ENCODE data around the gene AP1S2. TPM values are rescaled to one million over a fixed set of nuclear protein-coding genes. Genes with fewer than 3 reads are reported as not detected.

AP1S2 gene
- polyA plus RNA-seq, 1 donor (not counting 4 experiments of a cell fraction or from before 2014, with no cell fraction given), result 15.0 TPM

DNA sequence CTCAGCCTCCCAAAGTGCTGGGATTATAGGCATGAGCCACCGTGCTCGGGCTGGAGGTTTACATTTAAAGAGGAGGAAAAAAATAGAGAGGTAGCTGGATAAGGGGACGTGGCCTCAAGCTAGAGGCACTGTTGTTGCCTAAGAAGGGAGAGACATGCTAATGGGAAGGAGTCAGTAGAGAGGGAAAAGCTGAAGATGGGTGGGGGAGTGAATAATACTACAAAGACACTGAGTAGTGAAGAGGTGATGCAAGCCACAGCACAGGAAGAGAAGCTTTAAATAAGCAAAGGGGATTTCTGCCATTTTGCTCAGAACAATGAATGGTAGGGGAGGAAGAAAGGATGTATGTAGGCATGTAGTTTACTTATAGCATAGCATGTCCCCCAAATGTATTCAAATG lies 11.5 kb upstream of the AP1S2 start:
- Histone ChIP-seq H3K79me2 (ENCODE audit: control insufficient read depth, insufficient read depth, low read length) (no peaks in the 10 kb centered on the region), H3K9me1 (ENCODE audit: control insufficient read depth, extremely low read depth, insufficient read depth, low read length) (no peaks in the 10 kb centered on the region), H4K20me1 (ENCODE audit: control insufficient read depth, extremely low read depth, insufficient read depth, low read length) (no peaks in the 10 kb centered on the region), H2AFZ (ENCODE audit: control insufficient read depth, low read length) (no peak overlapping the region), H3K27me3 (ENCODE audit: control insufficient read depth, extremely low read depth, insufficient read depth, low read length) (peaks cover 5% of the 10 kb centered on the region), H3K9me3 (ENCODE audit: control insufficient read depth, low read depth, low read length) (no peaks in the 10 kb centered on the region), H3K9ac (ENCODE audit: control insufficient read depth, extremely low read depth, insufficient read depth, low read length) (no peak overlapping the region), H3K27ac (ENCODE audit: control insufficient read depth, insufficient read depth, low read length) (no peak overlapping the region), H3K36me3 (ENCODE audit: control insufficient read depth in 2 of 2, extremely low read depth in 1 of 2, insufficient read depth in 2 of 2, low read length in 2 of 2) (no peaks in the 10 kb centered on the region), H3K4me3 (ENCODE audit: control insufficient read depth in 2 of 3, extremely low read depth in 1 of 3, insufficient read depth in 2 of 3, low read depth in 1 of 3, low read length in 3 of 3) (no peak overlapping the region), H3K4me2 (ENCODE audit: control insufficient read depth, extremely low read depth, insufficient read depth, low read depth, low read length) (no peak overlapping the region), H3K4me1 (ENCODE audit: control insufficient read depth, extremely low read depth, insufficient read depth, low read length) (no peaks in the 10 kb centered on the region)
- FAIRE-seq, result no peak
- dilution Hi-C loops (cut with MboI; ENCODE audit: extremely low pct_ligation_motif_present, low sequenced_read_pairs), result no loop called here
- TF ChIP-seq EZH2 (IDR thresholded peaks at IDR 0.05; ENCODE audit: low read length), result no peak
- TF ChIP-seq, protein P1, sequence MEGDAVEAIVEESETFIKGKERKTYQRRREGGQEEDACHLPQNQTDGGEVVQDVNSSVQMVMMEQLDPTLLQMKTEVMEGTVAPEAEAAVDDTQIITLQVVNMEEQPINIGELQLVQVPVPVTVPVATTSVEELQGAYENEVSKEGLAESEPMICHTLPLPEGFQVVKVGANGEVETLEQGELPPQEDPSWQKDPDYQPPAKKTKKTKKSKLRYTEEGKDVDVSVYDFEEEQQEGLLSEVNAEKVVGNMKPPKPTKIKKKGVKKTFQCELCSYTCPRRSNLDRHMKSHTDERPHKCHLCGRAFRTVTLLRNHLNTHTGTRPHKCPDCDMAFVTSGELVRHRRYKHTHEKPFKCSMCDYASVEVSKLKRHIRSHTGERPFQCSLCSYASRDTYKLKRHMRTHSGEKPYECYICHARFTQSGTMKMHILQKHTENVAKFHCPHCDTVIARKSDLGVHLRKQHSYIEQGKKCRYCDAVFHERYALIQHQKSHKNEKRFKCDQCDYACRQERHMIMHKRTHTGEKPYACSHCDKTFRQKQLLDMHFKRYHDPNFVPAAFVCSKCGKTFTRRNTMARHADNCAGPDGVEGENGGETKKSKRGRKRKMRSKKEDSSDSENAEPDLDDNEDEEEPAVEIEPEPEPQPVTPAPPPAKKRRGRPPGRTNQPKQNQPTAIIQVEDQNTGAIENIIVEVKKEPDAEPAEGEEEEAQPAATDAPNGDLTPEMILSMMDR (optimal IDR thresholded peaks at IDR 0.05 in 1 of 3, IDR thresholded peaks at IDR 0.05 in 1 of 3, conservative IDR thresholded peaks at IDR 0.05 in 1 of 3; ENCODE audit: extremely low read depth in 1 of 3, insufficient read depth in 2 of 3, low read length in 3 of 3), result no peak
- no peak for DNase-seq (ENCODE audit: low read depth, low spot score)

DNA sequence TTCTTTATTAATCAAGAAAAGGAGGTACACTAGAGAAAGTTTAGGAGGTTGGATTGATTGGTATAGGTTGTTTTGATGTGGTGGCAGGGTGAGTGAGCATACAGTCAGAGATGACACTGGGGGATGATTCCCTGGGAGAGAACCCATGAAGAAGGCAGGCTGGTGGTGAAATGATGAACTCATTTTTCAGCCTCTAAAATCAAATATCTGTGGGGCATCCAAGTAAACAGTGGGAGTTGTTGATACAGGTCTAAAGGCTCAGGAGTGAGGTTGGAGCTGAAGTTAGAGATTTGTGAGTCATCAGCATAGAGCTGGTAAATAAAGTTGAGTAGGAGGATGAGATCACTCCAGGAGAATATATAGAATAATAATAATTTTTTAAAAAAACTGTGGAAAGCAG lies 10.0 kb upstream of the AP1S2 start:
- dilution Hi-C loops (cut with MboI; ENCODE audit: extremely low pct_ligation_motif_present, low sequenced_read_pairs), result no loop called here
- no peaks in the 10 kb centered on the region for H3K36me3 ChIP-seq (ENCODE audit: control insufficient read depth in 2 of 2, extremely low read depth in 1 of 2, insufficient read depth in 2 of 2, low read length in 2 of 2)
- no peak overlapping the region for H3K27ac ChIP-seq (ENCODE audit: control insufficient read depth, insufficient read depth, low read length)
- H3K9me3 ChIP-seq (ENCODE audit: control insufficient read depth, low read depth, low read length), result no peaks in the 10 kb centered on the region
- H3K27me3 ChIP-seq (ENCODE audit: control insufficient read depth, extremely low read depth, insufficient read depth, low read length), result peaks cover 8% of the 10 kb centered on the region
- H3K9me1 ChIP-seq (ENCODE audit: control insufficient read depth, extremely low read depth, insufficient read depth, low read length), result no peaks in the 10 kb centered on the region
- H2AFZ ChIP-seq (ENCODE audit: control insufficient read depth, low read length), result no peak overlapping the region
- no peaks in the 10 kb centered on the region for H3K4me1 ChIP-seq (ENCODE audit: control insufficient read depth, extremely low read depth, insufficient read depth, low read length)
- H3K9ac ChIP-seq (ENCODE audit: control insufficient read depth, extremely low read depth, insufficient read depth, low read length), result no peak overlapping the region
- H3K4me3 ChIP-seq (ENCODE audit: control insufficient read depth in 2 of 3, extremely low read depth in 1 of 3, insufficient read depth in 2 of 3, low read depth in 1 of 3, low read length in 3 of 3), result no peak overlapping the region
- H4K20me1 ChIP-seq (ENCODE audit: control insufficient read depth, extremely low read depth, insufficient read depth, low read length), result no peaks in the 10 kb centered on the region
- H3K4me2 ChIP-seq (ENCODE audit: control insufficient read depth, extremely low read depth, insufficient read depth, low read depth, low read length), result no peak overlapping the region
- FAIRE-seq, result peak; percentile 67
- H3K79me2 ChIP-seq (ENCODE audit: control insufficient read depth, insufficient read depth, low read length), result no peaks in the 10 kb centered on the region
- TF ChIP-seq EZH2 (IDR thresholded peaks at IDR 0.05; ENCODE audit: low read length), result no peak
- TF ChIP-seq, protein P1 (optimal IDR thresholded peaks at IDR 0.05 in 1 of 3, IDR thresholded peaks at IDR 0.05 in 1 of 3, conservative IDR thresholded peaks at IDR 0.05 in 1 of 3; ENCODE audit: extremely low read depth in 1 of 3, insufficient read depth in 2 of 3, low read length in 3 of 3), result no peak
- DNase-seq (ENCODE audit: low read depth, low spot score), result no peak
